CD14-positive monocyte (primary cell): Measurements from ENCODE around the gene OVCA2. TPM values are rescaled to one million over a fixed set of nuclear protein-coding genes. Genes with fewer than 3 reads are reported as not detected.
A peak's percentile ranks its signal among the peaks of the same experiment; 100 is the strongest.

Experiments used
- DNase-seq, 3 donors: peaks; one replicate each; pipeline ENCODE4 v3.0.0-alpha.2; 2011 to 2022
- H2AFZ ChIP-seq: 2 replicates; pipeline ENCODE4 v1.6.0; 2012; ENCODE audit warnings: mild to moderate bottlenecking, low read depth, low read length, inconsistent platforms; ENCODE audit not compliant: insufficient read depth, poor library complexity, severe bottlenecking
- H3K27ac ChIP-seq, 2 donors: 1 replicate in 1 of 2; 2 replicates in 1 of 2; pipeline ENCODE4 v1.5.1; 2012 to 2013; ENCODE audit warnings: low read length in 2 of 2, control low read depth in 1 of 2, inconsistent platforms in 1 of 2, low read depth in 1 of 2, mild to moderate bottlenecking in 1 of 2
- H3K27me3 ChIP-seq, 2 donors: one replicate each; pipeline versions ENCODE4 v1.6.0 to v1.6.1; 2011 to 2013; ENCODE audit warnings: low read length in 2 of 2; ENCODE audit not compliant: control insufficient read depth in 2 of 2, insufficient read depth in 2 of 2
- H3K36me3 ChIP-seq, 2 donors: replicated peaks in 1 of 2; 1 replicate in 1 of 2; 2 replicates in 1 of 2; pipeline versions ENCODE4 v1.5.1 to v1.6.1; 2012 to 2013; ENCODE audit warnings: low read length in 2 of 2, control low read depth in 1 of 2, inconsistent platforms in 1 of 2, mild to moderate bottlenecking in 1 of 2; ENCODE audit not compliant: insufficient read depth in 2 of 2, control insufficient read depth in 1 of 2
- H3K4me1 ChIP-seq, 2 donors: 1 replicate in 1 of 2; 2 replicates in 1 of 2; pipeline versions ENCODE4 v1.5.1 to v1.6.1; 2012 to 2013; ENCODE audit warnings: low read length in 2 of 2, control low read depth in 1 of 2, inconsistent platforms in 1 of 2, mild to moderate bottlenecking in 1 of 2, moderate library complexity in 1 of 2; ENCODE audit not compliant: insufficient read depth in 2 of 2, control insufficient read depth in 1 of 2
- H3K4me2 ChIP-seq: replicated peaks from 2 replicates; pipeline ENCODE3; 2012; ENCODE audit warnings: low read length, moderate library complexity, mild to moderate bottlenecking; ENCODE audit not compliant: poor library complexity, severe bottlenecking; ENCODE audit errors: extremely low read depth
- H3K4me3 ChIP-seq, 3 experiments: fragments of 200-600 bp in 1 of 3; sonication (generic) in 1 of 3; replicated peaks in 1 of 3; 1 replicate in 2 of 3; 2 replicates in 1 of 3; pipeline ENCODE4 v1.5.1; 2011 to 2013; ENCODE audit warnings: low read length in 3 of 3, mild to moderate bottlenecking in 3 of 3, control low read depth in 2 of 3, low read depth in 2 of 3, inconsistent platforms in 1 of 3, moderate library complexity in 1 of 3
- H3K79me2 ChIP-seq: 2 replicates; pipeline ENCODE4 v1.6.0; 2012; ENCODE audit warnings: mild to moderate bottlenecking, control low read depth, inconsistent platforms, low read length, moderate library complexity; ENCODE audit not compliant: insufficient read depth
- H3K9ac ChIP-seq: 2 replicates; pipeline ENCODE4 v1.6.0; 2017; ENCODE audit warnings: low read length, mild to moderate bottlenecking; ENCODE audit not compliant: insufficient read depth, poor library complexity, severe bottlenecking
- H3K9me3 ChIP-seq, 2 donors: replicated peaks in 1 of 2; 1 replicate in 1 of 2; 2 replicates in 1 of 2; pipeline versions ENCODE4 v1.5.1 to v1.6.1; 2012 to 2013; ENCODE audit warnings: low read length in 2 of 2, control low read depth in 1 of 2; ENCODE audit not compliant: control insufficient read depth in 1 of 2, insufficient read depth in 1 of 2
- H4K20me1 ChIP-seq: 2 replicates; pipeline ENCODE4 v1.6.0; 2012; ENCODE audit warnings: mild to moderate bottlenecking, low read length, control low read depth, moderate library complexity; ENCODE audit not compliant: insufficient read depth
- H3K27ac Mint-ChIP-seq, 7 donors: one replicate each; pipeline ENCODE4 v1.8.0; 2020; ENCODE audit warnings: mild to moderate bottlenecking in 7 of 7, mixed read lengths in 7 of 7, moderate library complexity in 6 of 7, inconsistent platforms in 2 of 7
- H3K27me3 Mint-ChIP-seq, 3 donors: one replicate each; pipeline ENCODE4 v1.8.0; 2021 to 2022; ENCODE audit warnings: low read depth in 3 of 3, mild to moderate bottlenecking in 3 of 3, mixed read lengths in 3 of 3, moderate library complexity in 3 of 3, inconsistent platforms in 1 of 3
- H3K36me3 Mint-ChIP-seq, 2 donors: one replicate each; pipeline ENCODE4 v1.8.0; 2020; ENCODE audit warnings: mixed read lengths in 2 of 2, inconsistent platforms in 1 of 2, mild to moderate bottlenecking in 1 of 2
- H3K4me1 Mint-ChIP-seq: one replicate; pipeline ENCODE4 v1.8.0; 2020; ENCODE audit warnings: mild to moderate bottlenecking, mixed read lengths
- H3K4me3 Mint-ChIP-seq, 2 donors: one replicate each; pipeline ENCODE4 v1.8.0; 2020; ENCODE audit warnings: mild to moderate bottlenecking in 2 of 2, mixed read lengths in 2 of 2, moderate library complexity in 1 of 2
- H3K9me3 Mint-ChIP-seq, 7 donors: one replicate each; pipeline ENCODE4 v1.8.0; 2020 to 2022; ENCODE audit warnings: mixed read lengths in 7 of 7, mild to moderate bottlenecking in 6 of 7, moderate library complexity in 6 of 7, inconsistent platforms in 2 of 7
- WGBS: methylation state at CpG from one replicate; pipeline ENCODE4 v1.1.5; 2013; ENCODE audit warnings: missing lambda C conversion rate; ENCODE audit not compliant: insufficient coverage; 5-methylcytosine and 5-hydroxymethylcytosine counted together
- intact Hi-C, 2 donors: fragments of 100-400 bp; cut with micrococcal nuclease; formaldehyde crosslinking; loops; one replicate each; pipeline versions ENCODE4 v1.15.0 to v1.15.1; 2023
- polyA plus RNA-seq, 3 donors: library from polyadenylated mRNA; depleted of rRNA in 1 of 3; unstranded in 2 of 3; stranded (reverse) in 1 of 3; fragments of 300-500 nt in 2 of 3; fragments of >200 nt in 1 of 3; fragmentation: Illumina TruSeq in 2 of 3; gene quantifications; 1 replicate in 2 of 3; 2 replicates in 1 of 3; pipeline ENCODE4 v1.2.3, GENCODE V29; 2012 to 2021
- TF ChIP-seq, protein P1 (sequence below): fragments of 200-600 bp; IDR thresholded peaks from one replicate; pipeline ENCODE4 v1.8.0; 2022; ENCODE audit warnings: antibody characterized with exemption, mild to moderate bottlenecking

Gene OVCA2
- polyA plus RNA-seq, 3 donors: 30.5 to 94.9 (median 69.1) TPM

DNA sequence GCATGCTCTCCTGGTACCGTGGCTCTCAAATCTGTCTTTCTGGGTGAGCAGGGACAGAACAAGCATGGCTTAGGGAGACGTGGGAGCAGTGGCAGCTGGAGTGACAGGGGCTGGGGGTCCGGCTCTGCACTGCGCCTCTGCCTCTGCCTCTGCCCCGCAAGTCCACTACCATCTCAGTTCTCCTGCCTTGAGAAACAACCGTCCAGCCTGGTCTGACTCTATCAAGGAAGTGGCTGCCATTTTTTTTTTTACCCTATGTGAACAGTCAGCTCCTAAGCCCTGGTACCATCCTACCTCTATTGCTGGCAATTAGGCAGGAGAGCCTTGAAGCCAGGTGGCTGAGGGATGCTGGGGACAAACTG lies 29.2 kb downstream of the OVCA2 start:
- no peaks in the 10 kb centered on the region for H3K9me3 ChIP-seq
- peaks cover 0 to 6% (median 3%) of the 10 kb centered on the region in 3 donors for H3K27me3 Mint-ChIP-seq
- no peak for DNase-seq
- H2AFZ ChIP-seq: no peak overlapping the region
- no peak overlapping the region for H3K9ac ChIP-seq
- no peak overlapping the region for H3K4me3 ChIP-seq
- peaks cover 43% of the 10 kb centered on the region for H3K4me1 Mint-ChIP-seq
- H3K27me3 ChIP-seq: no peaks in the 10 kb centered on the region
- H3K79me2 ChIP-seq: no peaks in the 10 kb centered on the region
- H3K27ac Mint-ChIP-seq: peak overlapping the region in 6 of 7 donors; percentile 18 to 87 (median 81)
- TF ChIP-seq, protein P1, sequence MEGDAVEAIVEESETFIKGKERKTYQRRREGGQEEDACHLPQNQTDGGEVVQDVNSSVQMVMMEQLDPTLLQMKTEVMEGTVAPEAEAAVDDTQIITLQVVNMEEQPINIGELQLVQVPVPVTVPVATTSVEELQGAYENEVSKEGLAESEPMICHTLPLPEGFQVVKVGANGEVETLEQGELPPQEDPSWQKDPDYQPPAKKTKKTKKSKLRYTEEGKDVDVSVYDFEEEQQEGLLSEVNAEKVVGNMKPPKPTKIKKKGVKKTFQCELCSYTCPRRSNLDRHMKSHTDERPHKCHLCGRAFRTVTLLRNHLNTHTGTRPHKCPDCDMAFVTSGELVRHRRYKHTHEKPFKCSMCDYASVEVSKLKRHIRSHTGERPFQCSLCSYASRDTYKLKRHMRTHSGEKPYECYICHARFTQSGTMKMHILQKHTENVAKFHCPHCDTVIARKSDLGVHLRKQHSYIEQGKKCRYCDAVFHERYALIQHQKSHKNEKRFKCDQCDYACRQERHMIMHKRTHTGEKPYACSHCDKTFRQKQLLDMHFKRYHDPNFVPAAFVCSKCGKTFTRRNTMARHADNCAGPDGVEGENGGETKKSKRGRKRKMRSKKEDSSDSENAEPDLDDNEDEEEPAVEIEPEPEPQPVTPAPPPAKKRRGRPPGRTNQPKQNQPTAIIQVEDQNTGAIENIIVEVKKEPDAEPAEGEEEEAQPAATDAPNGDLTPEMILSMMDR: no peak
- H3K27ac ChIP-seq: peak overlapping the region; percentile 5 to 16
- H3K4me1 ChIP-seq: peaks cover 27 to 35% of the 10 kb centered on the region in 2 donors
- peaks cover 6 to 29% of the 10 kb centered on the region in 2 donors for H3K36me3 ChIP-seq
- no peak overlapping the region for H3K4me2 ChIP-seq
- intact Hi-C loops: loop anchor here in 1 of 2 donors (5.0 kb wide), 1 partner anchor 66 kb away; no protein-coding TSS in a partner anchor
- H3K9me3 Mint-ChIP-seq: peaks cover 0 to 4% (median 0%) of the 10 kb centered on the region in 7 donors
- 64% methylated on average over 1 of the region's 6 CpGs for WGBS
- H3K4me3 Mint-ChIP-seq: no peak overlapping the region
- peaks cover 60 to 66% of the 10 kb centered on the region in 2 donors for H3K36me3 Mint-ChIP-seq
- no peaks in the 10 kb centered on the region for H4K20me1 ChIP-seq

DNA sequence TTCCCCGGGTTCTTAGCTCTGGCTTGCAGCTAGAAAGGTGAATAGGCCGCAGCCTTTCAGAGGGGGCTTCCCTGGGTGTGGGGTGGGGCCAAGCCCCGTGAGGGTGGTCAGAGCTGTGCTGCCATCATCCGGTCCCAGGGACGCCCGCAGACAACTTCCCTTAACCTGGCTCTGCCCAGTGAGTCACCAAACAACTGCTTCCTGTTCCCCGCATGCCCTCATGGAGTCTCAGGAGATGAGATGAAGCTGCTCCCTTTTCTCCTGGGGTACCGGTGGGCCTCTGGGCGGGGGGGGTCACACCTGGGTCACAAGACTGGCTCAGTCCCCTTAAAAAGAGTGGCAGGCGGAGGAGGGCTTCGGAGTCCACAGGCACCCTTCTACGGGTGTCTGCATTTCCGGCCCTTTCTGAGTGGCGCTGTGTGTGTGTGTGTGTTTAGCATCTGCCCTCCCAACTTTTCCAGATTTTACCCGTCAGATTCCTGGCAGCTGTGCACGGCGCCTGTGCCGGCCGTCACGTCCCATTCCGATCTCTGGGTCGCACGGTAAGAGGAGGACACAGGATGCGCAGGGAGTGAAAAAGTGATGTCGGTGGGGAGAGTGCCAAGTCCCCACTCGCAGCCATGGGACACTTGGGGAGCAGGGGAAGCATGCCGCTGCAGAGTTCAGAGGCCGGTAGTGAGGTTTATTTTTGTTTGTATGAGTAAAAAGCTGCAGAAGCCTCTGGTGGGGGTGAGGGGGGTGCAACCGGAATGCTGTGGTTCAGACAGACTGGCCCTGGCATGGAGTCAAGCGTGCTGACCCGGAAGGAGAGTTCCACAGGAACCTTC lies 29.8 kb downstream of the OVCA2 start:
- peaks cover 48% of the 10 kb centered on the region for H3K4me1 Mint-ChIP-seq
- peak; percentile 81 to 89 (median 85) for DNase-seq
- H3K9me3 Mint-ChIP-seq: peaks cover 0 to 4% (median 0%) of the 10 kb centered on the region in 7 donors
- H3K27ac Mint-ChIP-seq: peak overlapping the region in 6 of 7 donors; percentile 15 to 86 (median 78)
- no peak overlapping the region for H3K4me3 Mint-ChIP-seq
- TF ChIP-seq, protein P1: no peak
- Histone ChIP-seq H3K9ac (no peak overlapping the region), H3K4me3 (no peak overlapping the region), H3K27ac (no peak overlapping the region), H2AFZ (no peak overlapping the region), H3K36me3 (peaks cover 1 to 25% of the 10 kb centered on the region in 2 donors), H3K9me3 (no peaks in the 10 kb centered on the region), H3K27me3 (no peaks in the 10 kb centered on the region), H4K20me1 (no peaks in the 10 kb centered on the region), H3K4me2 (no peak overlapping the region), H3K79me2 (no peaks in the 10 kb centered on the region), H3K4me1 (peaks cover 33 to 42% of the 10 kb centered on the region in 2 donors)
- 76% methylated on average over 24 of the region's 31 CpGs for WGBS
- peaks cover 3 to 6% (median 3%) of the 10 kb centered on the region in 3 donors for H3K27me3 Mint-ChIP-seq
- H3K36me3 Mint-ChIP-seq: peaks cover 60 to 65% of the 10 kb centered on the region in 2 donors
- intact Hi-C loops: loop anchor here in 1 of 2 donors (5.0 kb wide), 1 partner anchor 66 kb away; no protein-coding TSS in a partner anchor
